EH (cell line): ENCODE measurements around the gene ARHGAP26.

Experiments
- DNase-seq: peaks from one replicate; pipeline ENCODE4 v3.0.0-alpha.2; 2015; ENCODE audit warnings: low read depth

The ARHGAP26 gene

GRCh38 chr5:142783601-142784341 lies 13.6 kb downstream of the ARHGAP26 start:
- DNase-seq: no peak

DNA sequence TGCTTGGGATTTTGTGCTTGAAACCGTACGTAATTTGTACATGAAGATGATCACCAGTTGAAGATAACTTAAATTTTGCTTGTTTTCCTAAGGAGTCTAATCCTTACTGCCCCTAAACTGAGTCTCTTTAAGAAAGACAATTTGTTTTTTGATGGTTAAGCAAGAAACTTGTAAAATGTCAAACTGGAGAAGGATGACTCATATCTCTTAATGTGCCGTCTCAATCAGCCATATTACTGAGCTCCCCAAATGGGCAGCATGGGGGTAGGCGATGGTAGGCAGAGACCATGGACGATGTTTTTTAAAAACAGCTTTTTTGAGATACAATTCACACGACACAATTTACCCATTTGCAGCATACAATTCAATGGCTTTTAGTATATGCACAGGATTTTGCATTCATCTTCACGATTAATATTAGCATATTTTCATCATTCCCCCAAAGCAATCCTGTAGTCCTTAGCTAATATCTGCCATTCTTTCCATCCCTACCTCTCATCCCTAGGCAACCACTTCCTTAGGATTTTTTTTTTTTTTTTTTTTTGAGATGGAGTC lies 14.3 kb downstream of the ARHGAP26 start:
- peak; percentile 38 for DNase-seq

DNA sequence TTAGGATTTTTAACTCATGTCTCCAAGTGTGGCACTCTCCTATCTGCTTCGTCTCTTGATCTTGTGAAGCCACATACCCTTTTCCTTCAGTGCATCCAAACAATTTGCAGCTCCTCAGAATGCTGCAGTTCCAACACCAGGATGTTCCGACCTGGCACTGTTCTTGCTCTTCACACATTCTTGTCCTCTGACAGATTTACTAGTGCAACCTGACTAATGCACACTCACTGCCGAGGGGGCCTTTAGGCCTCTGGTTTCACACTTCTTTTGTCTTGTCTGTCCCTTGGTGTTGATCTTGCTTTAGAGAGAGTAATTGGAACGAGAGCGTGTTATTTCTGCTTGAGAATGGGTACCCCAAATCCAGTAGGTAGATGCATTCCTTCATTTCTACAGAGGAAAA lies 15.0 kb downstream of the ARHGAP26 start:
- DNase-seq: peak; percentile 40

- no peak for DNase-seq
Measured at GRCh38 chr5:142789206-142789605, 19.0 kb downstream of the ARHGAP26 start.

GRCh38 chr5:142792012-142792864 lies 22.1 kb downstream of the ARHGAP26 start:
- no peak for DNase-seq

GRCh38 chr5:142792865-142793232 lies 22.7 kb downstream of the ARHGAP26 start:
- DNase-seq: no peak

GRCh38 chr5:142794537-142794936 lies 24.4 kb downstream of the ARHGAP26 start:
- DNase-seq: no peak

DNA sequence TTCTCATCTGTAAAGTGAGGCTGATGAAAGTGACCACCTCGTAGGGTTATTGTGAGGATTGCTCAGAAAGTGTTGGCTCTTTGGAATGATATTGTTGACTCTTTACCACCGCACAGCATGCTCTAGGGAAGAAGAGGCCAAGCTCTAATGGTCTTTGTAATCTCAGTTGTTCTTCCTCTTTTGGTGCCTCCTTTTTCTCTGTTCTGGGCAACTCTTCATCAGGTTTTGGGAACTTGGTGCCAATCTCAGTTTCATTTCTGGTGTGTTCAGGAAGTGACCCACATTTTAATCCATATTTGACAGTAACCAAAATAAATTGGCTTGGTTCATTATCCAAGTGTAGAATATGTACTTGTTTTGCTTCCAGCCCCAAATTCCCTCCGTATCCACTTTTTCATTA lies 25.1 kb downstream of the ARHGAP26 start:
- no peak for DNase-seq

DNA sequence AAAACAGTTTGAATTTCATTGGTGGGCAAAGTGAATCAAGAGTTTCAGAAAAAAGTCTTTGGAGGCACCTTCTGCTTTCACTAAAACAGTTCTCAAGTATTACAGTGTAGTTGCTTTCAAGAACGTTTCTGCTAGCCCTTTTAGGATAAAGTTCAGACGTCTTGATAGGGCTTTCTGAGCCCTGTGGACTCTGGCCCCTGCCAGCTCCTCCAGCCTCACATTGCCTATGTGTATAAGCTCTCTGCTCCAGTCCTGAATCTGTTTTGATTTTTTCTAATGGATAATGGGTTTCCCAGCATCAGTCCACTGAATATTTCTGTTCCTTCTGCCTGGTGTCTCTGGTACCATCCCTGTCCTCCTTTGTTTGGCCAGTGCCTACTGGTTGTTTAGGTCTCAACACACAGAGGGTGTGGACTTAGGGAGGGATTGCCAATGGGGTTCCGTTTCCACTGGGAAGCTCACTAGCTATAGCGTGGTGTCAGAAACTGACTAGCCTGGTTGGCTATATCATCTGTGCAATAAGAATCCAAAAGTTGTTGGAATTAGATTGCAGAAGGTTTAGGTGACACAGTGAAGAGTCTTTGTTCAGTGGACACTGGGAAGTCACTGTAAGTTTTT lies 26.4 kb downstream of the ARHGAP26 start:
- DNase-seq: no peak

DNA sequence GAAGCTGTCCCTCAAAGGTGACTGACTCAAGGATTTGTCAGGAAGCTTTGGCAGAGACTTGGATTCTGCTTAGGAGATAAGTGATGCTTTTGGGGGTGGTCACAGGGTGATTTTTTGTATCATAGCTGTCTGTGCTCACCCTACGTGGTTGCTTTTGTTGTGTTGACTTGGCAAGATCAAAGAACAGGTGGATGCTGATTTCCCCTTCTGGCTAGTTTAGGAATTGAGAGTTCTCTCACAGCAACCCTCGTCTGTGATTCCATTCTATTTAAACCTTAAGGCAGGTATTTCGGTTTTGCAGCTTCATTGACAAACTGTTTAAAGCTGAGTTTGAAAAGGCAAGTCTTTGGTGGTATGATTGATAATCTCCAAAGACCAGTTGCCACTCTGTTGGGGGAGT lies 27.2 kb downstream of the ARHGAP26 start:
- DNase-seq: no peak

DNA sequence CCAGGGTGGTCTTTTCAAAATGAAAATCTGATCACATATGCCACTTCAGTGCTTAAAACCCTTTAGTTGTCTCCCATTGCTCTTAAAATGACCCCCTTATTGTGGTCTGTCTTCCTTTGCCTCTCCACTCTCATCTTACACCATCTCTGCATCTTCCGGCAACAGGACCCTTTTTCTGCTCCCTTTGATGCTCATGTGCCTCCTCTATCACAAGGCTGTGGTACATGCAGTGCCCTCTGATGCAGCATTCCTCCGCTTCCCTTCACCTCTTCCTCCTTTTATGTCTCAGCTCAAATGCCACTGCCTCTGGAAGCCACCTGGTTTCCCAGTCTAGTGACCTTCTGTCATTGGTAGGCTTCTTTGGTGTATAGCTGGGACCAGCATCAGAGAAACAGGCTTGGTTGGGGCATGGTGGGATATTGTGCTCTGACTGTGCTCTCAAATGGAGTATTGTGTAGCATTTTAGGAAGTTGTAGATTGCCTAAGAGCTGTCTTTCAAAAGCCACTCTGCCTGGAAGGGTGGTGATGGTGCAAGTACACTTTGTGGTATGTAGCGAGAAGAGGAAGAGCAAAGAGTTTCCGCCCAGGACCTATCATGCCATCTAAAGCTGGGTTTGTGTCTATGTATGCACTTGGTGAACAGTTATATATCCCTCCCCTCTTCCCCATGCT lies 28.1 kb downstream of the ARHGAP26 start:
- DNase-seq: no peak

GRCh38 chr5:142800776-142801494 lies 30.8 kb downstream of the ARHGAP26 start:
- DNase-seq: no peak

- DNase-seq: no peak
Measured at GRCh38 chr5:142801495-142801871, 31.3 kb downstream of the ARHGAP26 start.

DNA sequence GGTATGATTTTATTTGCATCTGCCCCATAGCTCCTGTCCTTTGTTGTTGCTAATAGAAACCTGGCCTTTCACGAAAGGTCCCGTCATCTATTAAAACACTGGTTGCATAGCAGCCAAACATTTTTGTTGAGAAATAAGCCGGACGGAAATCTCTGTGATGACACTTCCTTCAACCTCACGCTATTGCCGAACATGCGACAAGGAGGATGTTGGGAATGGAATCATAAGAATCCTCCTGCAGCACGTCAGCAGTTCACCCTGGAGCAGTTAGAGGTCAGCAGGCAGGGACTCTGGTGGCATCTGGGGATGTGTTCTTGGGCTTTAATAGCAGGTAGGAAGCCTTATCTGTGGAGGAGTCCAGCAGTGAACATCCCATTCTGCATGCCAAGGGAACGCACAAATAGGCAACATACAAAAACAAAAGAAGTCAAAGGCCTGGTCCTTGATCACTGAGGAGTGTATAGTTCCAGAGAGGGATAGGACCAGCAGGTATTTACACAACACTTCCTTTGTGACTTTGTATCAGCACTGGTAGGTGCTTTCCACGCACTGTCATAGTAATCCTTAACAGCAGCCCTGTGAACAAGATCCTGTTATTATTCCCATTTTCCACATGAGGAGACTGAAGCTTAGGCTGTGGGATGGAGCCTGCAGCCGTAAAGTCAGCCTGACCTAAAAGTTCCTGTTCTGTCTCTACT lies 33.4 kb downstream of the ARHGAP26 start:
- DNase-seq: no peak

DNA sequence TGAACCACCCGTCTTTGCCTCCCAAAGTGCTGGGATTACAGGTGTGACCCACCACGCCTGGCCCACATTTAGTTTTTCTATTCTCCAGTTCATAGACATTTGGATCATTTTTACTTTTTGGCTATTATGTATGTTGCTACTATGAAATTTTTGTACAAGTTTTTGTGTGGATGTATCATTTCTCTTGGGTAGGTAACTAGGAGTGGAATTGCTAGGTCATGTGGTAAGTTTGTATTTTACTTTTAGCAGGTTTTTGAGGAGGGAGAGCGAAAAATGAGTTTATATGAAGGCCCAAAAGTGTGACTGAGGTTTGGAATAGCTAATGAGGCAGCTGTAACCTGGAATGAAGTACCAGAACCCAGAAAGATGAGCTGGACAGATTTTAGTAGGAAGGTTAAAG lies 35.2 kb downstream of the ARHGAP26 start:
- no peak for DNase-seq

- no peak for DNase-seq
Measured at GRCh38 chr5:142806841-142807267, 36.7 kb downstream of the ARHGAP26 start.

GRCh38 chr5:142807372-142807911 lies 37.3 kb downstream of the ARHGAP26 start:
- no peak for DNase-seq

GRCh38 chr5:142808878-142809598 lies 38.9 kb downstream of the ARHGAP26 start:
- DNase-seq: no peak

DNA sequence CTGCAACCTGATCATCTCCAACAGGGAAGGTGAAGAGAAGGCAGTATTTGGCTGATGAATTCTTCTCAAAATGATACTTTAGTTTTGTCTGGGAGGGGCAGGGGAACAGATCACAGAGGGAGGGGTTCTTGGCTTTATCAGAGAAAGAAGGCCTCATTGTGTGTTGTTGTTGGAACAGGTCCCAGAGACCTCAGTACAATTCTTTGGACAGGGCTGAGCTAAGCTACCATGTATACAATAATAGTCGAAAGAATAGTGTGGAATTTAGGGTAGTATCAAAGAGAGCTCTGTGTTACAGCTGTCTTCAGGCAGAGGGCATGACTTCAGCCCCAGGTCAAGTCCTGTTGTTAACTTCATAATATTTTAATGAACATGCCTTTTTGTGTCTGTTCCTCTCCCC lies 39.9 kb downstream of the ARHGAP26 start:
- no peak for DNase-seq

DNA sequence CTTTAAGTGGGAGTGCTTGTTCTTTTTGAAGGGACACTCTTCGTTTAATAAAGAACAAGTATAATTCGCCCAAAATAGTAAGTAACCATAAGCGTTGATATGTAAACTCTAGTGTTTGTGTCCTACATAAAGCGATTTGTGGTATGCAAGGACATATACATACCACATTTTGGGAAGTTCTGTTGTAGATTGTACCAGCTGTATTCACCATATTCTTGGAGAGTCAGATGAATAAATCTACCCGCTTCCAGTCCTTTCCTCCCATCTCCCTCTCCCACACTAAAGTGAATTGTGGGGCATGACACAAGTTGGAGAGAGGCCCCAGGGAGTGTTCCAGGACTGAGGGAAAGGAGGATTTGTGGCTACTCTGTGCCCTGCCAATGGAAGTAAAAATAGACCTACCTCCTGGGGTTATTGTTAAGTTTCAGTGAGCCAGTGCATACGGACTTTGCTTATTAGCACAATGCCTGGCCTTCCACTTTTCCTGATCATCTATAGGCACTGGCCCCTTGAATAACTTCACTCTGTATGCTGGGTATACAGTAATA lies 40.6 kb downstream of the ARHGAP26 start:
- DNase-seq: no peak
